Embryonic facial prominence (tissue), 1 donor: ENCODE data around the gene HMX1.

Experiments
- DNase-seq: peaks from one replicate; pipeline ENCODE4 v3.0.0-alpha.2; 2016; ENCODE audit errors: extremely low spot score

The HMX1 gene

DNA sequence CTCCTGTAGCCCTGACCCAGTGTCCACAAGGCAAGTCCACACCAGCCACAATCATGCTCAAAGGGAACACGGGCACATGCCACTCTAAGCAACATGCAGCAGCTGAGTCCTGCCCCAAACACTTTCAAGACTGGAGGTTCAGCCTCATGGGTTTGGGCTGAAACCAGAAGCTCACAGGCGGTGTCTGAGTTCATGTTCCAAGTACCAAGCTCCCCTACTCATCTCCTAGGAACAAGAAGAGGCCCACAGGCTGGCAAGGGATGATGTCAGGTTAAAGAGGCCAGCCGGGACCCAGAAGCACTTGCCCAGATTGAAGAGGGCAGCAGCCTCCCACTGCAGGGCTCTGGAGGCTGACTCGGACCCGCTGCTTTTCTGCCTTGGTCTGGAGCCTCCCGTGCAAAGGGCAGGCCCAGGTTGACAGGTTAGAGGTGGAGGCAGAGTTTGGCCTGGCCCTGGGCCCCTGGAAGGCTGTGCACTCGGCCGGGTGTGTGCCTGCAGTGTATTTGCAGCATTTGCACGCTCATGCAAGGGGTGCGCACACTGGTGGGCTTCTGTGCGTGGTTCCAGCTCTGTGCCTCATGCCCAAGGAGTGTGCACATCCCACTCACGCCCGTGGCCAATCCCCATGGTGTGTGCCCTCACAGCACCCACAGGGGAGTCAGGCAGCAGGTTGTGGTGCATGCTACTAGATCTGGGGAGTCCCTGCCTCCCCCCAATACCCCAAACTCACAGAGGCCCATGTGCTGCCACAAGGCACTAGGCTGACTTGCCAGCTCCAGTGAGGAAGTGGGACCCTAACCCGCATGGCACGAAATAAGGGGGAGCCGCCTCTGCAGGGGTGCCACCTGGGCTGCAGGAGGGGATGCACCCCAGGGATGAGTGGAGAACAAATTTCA is 2.4 kb downstream of the HMX1 start:
- no peak for DNase-seq

DNA sequence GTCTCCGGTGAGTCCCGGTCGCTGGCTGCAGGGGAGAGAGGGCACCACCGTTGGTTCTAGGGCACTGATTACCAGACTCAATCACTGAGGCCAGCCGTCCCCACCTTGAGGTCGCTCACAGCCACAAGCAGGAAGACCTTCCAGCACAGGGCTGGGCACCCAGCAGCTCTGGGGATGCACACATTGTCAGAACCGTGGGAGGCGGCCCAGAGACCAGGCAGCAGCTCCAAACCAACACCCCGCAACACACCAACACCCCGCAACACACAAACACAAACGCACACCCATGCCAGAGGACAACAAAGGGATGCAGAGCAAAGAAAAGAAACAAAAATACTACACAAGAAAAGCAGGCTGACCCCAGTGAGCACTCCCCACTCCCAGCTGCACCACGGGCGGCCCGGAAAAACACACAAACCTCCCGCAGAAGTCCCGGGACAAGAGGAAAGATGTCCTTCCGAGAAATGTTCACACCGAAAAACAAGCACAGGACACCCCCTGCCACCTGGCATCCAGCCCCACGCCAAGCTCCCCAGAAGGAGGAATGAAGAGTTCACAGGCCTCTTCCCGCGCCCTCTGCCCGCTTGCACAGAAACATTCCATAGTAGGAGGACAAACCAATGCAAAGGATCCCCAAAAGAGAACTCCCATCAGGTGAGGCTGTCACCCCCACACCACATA is 3.2 kb downstream of the HMX1 start:
- DNase-seq, result no peak

DNA sequence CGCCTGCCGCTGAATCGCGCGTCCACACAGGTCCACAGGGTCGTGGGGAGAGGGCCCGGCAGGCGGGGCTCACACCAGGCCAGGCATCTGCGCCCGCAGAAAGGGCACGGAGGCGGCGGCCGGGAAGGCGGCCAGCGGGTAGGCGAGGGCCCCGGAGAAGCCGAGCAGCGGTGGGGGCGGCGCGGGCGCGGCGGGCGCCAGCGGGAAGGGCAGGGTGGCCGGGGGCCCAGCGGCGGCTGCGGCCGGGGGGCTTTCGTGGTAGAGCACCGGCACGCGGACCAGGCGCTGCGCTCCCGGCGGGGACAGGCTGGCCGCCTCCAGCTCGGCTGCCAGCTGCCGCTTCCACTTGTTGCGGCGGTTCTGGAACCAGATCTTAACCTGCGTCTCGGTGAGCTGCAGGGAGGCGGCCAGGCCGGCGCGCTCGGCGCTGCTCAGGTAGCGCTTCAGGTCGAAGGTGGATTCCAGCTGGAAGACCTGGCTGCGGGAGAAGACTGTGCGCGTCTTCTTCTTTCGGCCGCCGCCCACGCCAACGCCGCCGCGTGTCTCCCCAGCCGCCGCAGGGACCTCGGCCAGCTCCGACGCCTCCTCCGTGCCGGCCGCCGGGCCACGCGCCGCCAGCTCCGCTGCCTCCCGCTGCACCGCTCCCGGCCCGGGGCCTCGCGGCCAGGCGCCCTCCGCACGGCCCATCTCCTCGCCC is 3.9 kb downstream of the HMX1 start:
- no peak for DNase-seq

DNA sequence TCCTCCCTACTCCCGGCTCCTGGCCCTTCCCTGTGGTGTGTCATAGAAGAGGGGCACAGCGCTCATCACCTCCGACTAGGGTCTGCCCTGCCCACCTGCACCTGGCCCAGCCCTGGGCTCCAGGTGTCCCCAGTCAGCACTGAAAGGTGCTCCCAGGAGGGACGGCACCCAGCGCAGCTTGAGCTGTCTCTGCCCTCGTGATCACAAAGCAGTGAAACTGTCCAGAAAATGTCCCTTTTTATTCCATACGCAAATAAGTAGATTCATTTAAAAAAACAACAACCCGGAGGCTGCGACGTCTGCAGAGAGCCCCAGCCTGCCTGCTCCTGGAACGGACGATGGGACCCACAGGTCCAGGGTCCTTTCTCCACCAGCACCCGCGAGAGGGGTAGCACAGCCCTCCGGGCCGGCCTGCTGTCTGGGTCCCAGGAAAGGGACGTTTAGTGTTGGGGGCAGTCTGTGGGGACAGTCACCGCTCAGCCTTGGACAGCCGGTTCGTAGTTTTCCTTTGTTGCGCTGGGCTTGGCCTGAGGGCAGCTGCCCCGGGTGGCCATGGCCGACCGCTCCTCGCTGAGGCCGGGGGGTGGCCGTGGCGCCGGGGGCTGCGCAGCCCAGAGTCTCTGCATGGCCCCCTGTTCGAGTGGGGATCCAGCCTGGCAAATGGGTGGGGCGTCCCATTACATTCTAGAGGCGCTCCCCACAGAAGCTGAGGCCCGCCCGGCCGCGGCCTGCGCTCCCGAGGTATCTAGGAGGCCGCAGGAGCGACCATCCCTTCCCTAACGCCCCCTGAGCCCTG is 4.6 kb downstream of the HMX1 start:
- no peak for DNase-seq

GRCh38 chr4:8866421-8866820 is 5.2 kb downstream of the HMX1 start:
- no peak for DNase-seq

GRCh38 chr4:8865681-8866310 is 5.8 kb downstream of the HMX1 start:
- DNase-seq, result no peak

DNA sequence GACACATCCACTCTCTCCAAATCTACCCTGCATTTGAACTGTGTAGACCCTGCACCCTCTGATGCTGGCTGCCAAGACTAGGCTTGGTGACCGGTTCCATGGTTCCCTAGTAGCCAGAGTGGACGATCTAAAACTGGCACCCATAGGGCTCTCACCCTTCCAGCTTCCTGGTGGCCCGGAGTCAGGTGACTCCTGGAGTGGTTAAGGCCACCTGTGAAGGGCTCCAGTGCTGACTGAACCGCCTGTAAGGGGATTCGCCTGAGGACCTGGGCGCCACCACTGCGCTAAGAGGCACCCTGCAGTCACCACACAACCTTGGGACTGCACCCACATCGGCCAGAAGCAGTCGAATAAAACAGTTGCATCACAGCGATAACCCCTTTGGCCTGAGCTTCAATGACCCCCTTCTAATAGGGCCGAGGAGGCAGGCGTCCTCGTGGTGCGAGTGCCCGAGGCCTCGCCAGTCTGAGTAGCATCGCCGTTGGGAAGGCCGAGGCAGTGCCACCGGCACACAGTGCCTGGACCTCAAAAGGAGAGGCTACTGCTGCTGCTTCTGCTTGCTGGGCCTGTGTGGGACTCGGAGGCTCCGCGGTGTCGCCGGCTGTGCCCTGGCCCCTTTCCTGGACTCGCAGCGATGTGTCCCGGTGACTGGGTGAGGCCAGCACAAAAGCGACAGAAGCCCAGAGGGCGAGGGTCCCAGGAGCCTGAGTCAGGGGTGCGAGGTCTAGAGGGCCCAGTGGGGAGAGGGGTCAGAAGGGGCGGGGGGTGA is 6.5 kb downstream of the HMX1 start:
- DNase-seq, result no peak

- DNase-seq, result no peak
Measured at GRCh38 chr4:8863686-8864682, 7.7 kb downstream of the HMX1 start.

GRCh38 chr4:8862800-8863685 is 8.6 kb downstream of the HMX1 start:
- no peak for DNase-seq

GRCh38 chr4:8862334-8862733 is 9.3 kb downstream of the HMX1 start:
- no peak for DNase-seq

DNA sequence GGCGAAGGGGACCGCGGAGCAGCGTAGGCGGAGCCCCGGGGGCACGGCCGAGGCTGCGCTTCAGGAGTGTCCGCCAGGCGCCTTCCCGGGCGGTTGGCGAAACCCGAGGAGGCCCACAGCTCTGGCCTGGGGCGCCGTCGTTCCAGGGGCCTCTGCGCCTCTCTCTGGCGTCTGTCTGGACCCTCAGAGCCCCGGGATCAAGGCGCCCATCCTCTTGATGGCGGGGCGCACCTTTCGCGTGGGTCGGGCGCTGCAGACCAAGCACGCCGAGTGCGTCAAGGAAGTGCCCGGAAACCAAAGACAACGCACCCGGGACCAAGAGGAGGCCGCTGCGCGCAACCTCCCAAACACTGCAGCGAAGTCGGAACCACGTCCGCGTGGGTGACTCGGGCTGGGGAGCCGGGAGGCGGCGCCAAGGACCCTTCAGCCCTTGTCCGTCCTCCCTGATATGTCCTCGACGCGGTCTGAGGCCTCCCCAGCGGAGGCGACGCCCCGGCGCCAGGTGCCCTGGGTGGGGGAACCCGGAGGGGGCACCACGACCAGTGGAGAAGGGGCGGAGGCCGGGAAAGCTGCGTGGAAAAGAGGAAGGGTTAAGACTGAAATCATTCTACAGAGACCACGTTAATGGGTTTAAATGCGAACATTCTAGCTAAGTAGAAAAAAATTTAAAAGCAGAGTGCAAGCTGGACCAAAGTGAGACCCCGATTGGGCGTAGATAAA is 9.9 kb downstream of the HMX1 start:
- no peak for DNase-seq

GRCh38 chr4:8860892-8861575 is 10.6 kb downstream of the HMX1 start:
- no peak for DNase-seq

DNA sequence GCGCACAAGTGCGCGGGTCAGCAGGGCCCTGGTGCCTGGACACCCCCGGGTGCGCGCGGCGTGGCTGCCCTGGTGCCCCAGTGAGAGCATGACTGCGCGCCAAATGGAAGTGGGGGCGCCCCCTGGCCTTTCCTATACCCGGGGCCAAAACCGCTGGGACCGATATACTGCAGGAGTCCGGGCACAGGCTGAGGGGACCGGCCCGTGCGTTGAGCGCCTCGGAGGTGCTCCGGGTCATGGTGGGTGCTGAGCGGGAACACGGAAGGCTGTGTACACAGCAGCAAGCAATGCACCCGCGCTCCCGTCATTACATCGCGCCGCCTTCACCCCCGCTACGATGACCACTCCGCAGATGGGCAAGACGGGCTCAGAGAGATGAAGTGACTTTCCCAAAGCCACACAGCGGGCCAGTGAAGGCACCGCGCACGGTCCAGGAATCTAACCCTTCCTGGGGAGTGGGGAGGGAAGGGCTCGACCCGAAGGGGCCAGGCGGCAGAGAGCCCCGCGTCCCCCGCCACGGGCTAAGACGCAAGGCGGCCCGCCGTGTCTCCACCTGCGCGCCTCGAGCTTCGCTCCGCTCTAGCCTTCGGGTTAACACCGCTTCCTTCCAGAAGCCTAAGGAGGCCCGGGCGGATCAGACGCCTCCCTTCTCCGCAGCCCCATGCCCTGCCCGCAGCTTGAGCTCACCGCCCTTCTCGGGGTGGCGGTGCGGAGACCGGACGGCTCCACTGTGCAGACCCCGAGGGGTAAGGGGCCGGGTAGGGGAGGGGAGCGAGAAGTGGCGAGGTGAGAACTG is 11.3 kb downstream of the HMX1 start:
- no peak for DNase-seq

- DNase-seq, result no peak
Measured at GRCh38 chr4:8859550-8860095, 12.0 kb downstream of the HMX1 start.

GRCh38 chr4:8858701-8859210 is 12.9 kb downstream of the HMX1 start:
- no peak for DNase-seq
